HG03442 (cell line): ENCODE measurements around the gene ZFAND5.

Experiments
- ATAC-seq: cut with Tn5 transposase; IDR thresholded peaks from one replicate; pipeline ENCODE4 v1.9.1; 2021; ENCODE audit warnings: mild to moderate bottlenecking, moderate library complexity; ENCODE audit not compliant: unreplicated experiment

ZFAND5 gene

GRCh38 chr9:72326641-72327040 is 38.4 kb downstream of the ZFAND5 start:
- no peak for ATAC-seq

- ATAC-seq = no peak
Measured at GRCh38 chr9:72324974-72325373, 40.0 kb downstream of the ZFAND5 start.

- ATAC-seq = no peak
Measured at GRCh38 chr9:72322678-72323077, 42.3 kb downstream of the ZFAND5 start.

GRCh38 chr9:72322259-72322658 is 42.7 kb downstream of the ZFAND5 start:
- ATAC-seq = no peak

GRCh38 chr9:72315510-72316311 is 49.3 kb downstream of the ZFAND5 start:
- ATAC-seq = no peak

- ATAC-seq = no peak
Measured at GRCh38 chr9:72315089-72315509, 49.9 kb downstream of the ZFAND5 start.

- ATAC-seq = no peak
Measured at GRCh38 chr9:72313507-72313906, 51.5 kb downstream of the ZFAND5 start.

- ATAC-seq = no peak
Measured at GRCh38 chr9:72312386-72312987, 52.5 kb downstream of the ZFAND5 start.

GRCh38 chr9:72309364-72310133 is 55.5 kb downstream of the ZFAND5 start:
- no peak for ATAC-seq

GRCh38 chr9:72306761-72307160 is 58.2 kb downstream of the ZFAND5 start:
- ATAC-seq = no peak

GRCh38 chr9:72305707-72306106 is 59.3 kb downstream of the ZFAND5 start:
- no peak for ATAC-seq

GRCh38 chr9:72305102-72305546 is 59.9 kb downstream of the ZFAND5 start:
- peak; percentile 76 for ATAC-seq

GRCh38 chr9:72304538-72304937 is 60.5 kb downstream of the ZFAND5 start:
- no peak for ATAC-seq
